Fibroblast of skin of abdomen (primary cell): ENCODE data around the gene SLC25A45.

Experiments
- DNase-seq: peaks from one replicate; pipeline ENCODE4 v3.0.0-alpha.2; 2013

The SLC25A45 gene

DNA sequence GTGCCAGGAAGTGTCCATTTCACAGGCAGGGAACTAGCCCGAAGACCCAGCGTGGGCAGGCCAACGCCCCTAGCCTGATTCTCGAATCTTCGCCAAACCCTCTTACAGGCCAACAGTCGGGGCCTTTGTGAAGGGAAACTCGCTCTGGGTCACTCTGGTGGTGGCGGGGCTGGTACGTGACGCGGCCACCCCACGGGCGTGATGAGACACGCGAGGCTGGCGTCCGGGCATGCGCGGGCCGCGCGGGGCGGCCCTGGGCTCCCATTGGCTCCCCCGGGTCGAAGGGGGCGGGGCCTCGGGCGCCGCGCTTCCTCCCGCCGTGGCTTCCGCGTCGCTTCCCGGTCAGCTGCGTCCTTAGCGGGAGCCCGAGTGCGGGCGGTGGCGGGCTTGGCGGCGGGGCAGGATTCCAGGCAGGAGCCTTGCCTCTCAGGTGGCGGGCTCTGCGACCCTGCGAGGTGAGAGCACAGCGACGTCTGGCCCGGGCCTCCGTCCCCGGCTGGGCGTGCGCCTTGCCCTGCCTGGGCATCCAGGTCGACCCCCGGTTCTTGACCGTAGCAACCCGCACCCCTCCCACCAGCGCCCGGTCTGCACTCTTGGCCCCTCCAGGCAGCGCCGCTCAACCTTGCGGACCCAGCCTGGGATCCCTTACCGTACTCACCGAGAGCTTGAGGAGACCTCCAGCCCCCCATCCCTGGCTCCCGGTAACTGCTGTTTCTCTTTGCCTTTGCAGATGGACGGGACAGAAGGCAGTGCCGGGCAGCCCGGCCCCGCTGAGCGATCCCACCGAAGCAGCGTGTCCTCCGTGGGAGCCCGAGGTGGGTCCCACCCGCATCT lies 4.1 kb upstream of the SLC25A45 start, which contains the start of gene FRMD8:
Gene FRMD8 (plus strand): TSS at position 331 of the 834 bp plus-strand sequence. CDS start 400 bp downstream, at position 731.
- peak; percentile 74 for DNase-seq

DNA sequence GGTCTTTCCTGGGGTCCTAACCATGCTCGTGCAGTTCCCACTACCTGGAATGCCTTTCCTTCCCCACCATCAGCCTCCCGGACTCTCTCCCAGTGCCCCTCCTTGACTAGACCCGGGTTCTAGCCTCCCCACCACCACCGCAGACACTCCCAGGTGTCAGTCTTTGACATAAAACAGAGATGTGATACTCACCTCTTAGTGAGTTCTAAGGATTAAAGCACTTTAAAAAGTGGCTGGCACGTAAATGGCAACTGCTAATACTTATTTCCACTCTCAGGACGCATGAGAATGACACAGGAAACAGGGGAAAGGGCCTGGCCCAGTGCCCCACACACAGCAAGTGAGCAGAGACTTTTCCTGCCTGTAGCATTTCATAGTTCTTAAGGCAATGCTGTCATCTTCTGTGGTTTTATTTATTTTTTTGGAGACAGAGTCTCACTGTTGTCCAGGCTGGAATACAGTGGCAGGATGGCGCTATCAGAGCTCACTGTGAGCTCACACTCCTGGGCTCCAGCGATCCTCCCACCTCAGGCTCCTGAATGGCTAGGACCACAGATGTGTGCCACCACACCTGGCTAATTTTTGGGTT lies 1.9 kb upstream of the SLC25A45 start:
- no peak for DNase-seq

- DNase-seq: no peak
Measured at GRCh38 chr11:65383778-65384177, 1.3 kb upstream of the SLC25A45 start.

- no peak for DNase-seq
Measured at GRCh38 chr11:65382804-65383368, 440 bp upstream of the SLC25A45 start.

GRCh38 chr11:65381716-65382032 lies 772 bp downstream of the SLC25A45 start:
- DNase-seq: peak; percentile 61

GRCh38 chr11:65380460-65381119 lies 1.9 kb downstream of the SLC25A45 start:
- DNase-seq: no peak

- DNase-seq: no peak
Measured at GRCh38 chr11:65379698-65380459, 2.6 kb downstream of the SLC25A45 start.

GRCh38 chr11:65378928-65379638 lies 3.4 kb downstream of the SLC25A45 start:
- DNase-seq: no peak

- DNase-seq: no peak
Measured at GRCh38 chr11:65378208-65378927, 4.1 kb downstream of the SLC25A45 start.

DNA sequence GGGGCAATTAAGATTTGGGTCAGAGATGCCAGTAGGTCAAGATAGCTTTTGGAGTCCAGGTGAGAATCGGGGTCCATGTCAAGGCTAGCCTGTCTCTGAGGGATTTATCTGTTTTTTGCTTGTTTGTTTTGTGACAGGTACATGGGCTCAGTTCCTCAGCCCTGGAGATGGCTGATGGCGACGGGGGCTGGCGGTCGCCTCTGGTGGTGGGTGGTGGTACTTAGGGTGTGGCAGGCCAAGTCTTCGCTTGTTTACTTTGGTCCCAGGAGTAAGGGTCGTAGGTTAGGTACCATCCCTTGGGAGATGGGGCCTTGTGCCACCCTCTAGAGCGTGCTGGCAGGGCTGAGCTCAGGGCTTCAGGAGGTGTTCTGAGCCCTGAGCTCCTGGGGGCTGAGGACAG lies 4.7 kb downstream of the SLC25A45 start:
- no peak for DNase-seq

GRCh38 chr11:65377036-65377435 lies 5.4 kb downstream of the SLC25A45 start:
- no peak for DNase-seq

GRCh38 chr11:65376138-65376713 lies 6.2 kb downstream of the SLC25A45 start:
- DNase-seq: no peak

- no peak for DNase-seq
Measured at GRCh38 chr11:65375012-65375411, 7.4 kb downstream of the SLC25A45 start.

DNA sequence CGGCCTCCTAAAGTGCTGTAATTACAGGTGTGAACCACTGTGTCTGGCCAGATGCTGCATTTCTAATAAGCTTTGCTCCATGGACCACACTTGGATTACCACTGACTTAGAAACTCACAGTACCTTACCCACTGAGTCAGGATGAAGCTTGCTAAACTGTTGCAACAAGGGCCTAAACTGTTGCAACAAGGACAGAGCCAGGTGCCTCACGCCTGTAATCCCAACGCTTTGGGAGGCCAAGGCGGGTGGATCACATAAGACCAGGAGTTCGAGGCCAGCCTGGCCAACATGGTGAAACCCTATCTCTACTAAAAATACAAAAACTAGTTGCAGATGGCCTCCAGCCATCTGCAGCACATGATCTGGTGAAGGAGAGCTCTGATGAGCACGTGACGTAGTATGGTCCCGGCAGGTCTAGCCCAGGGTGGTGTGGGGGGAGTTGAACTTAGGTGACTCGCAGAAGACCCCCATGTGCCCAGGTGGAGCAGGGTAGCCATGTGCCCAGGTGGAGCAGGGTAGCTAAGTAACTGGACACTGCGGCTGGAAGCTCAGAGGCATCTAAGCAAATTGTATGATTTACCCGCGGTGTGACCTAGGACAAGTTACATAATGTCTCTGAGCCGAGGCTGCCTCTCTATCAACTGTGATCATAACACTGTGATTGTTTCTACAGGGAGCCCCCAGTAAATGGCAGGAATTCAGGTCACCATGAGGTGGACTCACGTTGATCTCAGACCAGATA lies 8.4 kb downstream of the SLC25A45 start:
- DNase-seq: no peak

GRCh38 chr11:65370659-65371049 lies 11.8 kb downstream of the SLC25A45 start:
- DNase-seq: no peak

GRCh38 chr11:65366340-65366773 lies 16.1 kb downstream of the SLC25A45 start:
- DNase-seq: peak; percentile 77

DNA sequence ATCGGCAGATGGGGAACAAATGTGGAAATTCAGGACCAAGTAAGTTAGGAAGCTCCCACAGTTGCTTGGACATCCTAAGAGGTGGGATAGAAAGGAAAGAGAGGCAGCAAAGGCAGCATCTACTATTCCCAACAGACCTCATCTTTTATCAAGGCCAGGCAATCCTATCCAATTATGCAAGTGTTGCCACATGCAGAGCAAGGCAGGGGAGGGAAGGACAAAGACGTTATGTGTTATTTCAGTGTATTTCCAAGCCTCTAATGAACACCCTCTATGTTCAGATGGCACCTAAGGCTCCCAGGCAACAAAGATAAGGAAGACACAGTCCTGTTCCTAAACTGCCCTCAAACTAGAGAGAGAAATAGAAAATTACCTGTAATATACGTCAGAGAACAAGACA lies 18.7 kb downstream of the SLC25A45 start:
- no peak for DNase-seq

GRCh38 chr11:65362966-65363365 lies 19.5 kb downstream of the SLC25A45 start:
- no peak for DNase-seq

DNA sequence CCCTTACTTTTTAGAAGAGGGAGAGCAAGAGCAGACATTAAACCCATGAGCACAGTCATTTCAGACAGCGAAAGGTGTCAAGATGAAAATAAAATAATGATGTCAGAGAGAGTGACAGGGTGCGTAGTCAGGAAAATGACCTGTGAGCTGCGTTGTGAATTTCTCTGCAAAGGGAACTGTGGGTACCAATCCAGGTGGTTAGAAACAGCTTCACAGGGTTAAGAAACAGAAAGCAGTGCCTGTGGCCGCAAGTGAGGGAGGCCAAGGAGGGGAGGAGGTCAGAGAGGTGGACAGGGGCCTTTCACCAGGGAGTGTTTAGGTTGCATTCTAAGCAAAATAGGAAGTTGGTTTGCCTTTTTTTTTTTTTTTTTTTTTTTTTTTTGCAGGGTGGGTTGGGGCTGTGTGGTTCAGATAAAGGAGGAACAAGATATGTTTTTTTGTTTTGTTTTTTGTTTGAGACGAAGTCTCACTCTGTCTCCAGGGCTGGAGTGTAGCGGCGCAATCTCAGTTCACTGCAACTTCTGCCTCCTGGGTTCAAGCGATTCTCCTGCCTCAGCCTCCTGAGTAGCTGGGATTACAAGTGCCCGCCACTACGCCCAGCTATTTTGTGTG lies 20.0 kb downstream of the SLC25A45 start:
- DNase-seq: no peak
